ENCODE measurements around the gene CSTF1. TPM values are rescaled to one million over a fixed set of nuclear protein-coding genes. Genes with fewer than 3 reads are reported as not detected.

The CSTF1 gene
- total and polyA plus RNA-seq, 4 donors, result 11.9 to 20.2 (median 16.0) TPM

- H3K4me1 ChIP-seq (ENCODE audit: control insufficient read depth in 4 of 4, insufficient read depth in 4 of 4, low read length in 3 of 4), result peaks cover 0 to 3% (median 1%) of the 10 kb centered on the region in 4 donors
- H3K4me3 ChIP-seq (ENCODE audit: low read depth in 1 of 3, low read length in 3 of 3), result no peak overlapping the region
- TF ChIP-seq, protein P1, sequence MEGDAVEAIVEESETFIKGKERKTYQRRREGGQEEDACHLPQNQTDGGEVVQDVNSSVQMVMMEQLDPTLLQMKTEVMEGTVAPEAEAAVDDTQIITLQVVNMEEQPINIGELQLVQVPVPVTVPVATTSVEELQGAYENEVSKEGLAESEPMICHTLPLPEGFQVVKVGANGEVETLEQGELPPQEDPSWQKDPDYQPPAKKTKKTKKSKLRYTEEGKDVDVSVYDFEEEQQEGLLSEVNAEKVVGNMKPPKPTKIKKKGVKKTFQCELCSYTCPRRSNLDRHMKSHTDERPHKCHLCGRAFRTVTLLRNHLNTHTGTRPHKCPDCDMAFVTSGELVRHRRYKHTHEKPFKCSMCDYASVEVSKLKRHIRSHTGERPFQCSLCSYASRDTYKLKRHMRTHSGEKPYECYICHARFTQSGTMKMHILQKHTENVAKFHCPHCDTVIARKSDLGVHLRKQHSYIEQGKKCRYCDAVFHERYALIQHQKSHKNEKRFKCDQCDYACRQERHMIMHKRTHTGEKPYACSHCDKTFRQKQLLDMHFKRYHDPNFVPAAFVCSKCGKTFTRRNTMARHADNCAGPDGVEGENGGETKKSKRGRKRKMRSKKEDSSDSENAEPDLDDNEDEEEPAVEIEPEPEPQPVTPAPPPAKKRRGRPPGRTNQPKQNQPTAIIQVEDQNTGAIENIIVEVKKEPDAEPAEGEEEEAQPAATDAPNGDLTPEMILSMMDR (IDR thresholded peaks at IDR 0.05; ENCODE audit: low read depth, low read length, missing input control), result no peak
- no peak for TF ChIP-seq REST (IDR thresholded peaks at IDR 0.05)
- no peak for TF ChIP-seq FOXA1 (IDR thresholded peaks at IDR 0.05)
- TF ChIP-seq RAD21 (IDR thresholded peaks at IDR 0.05), result no peak
- TF ChIP-seq HNF4G (IDR thresholded peaks at IDR 0.05), result no peak
- no peak for TF ChIP-seq EGR1 (IDR thresholded peaks at IDR 0.05; ENCODE audit: low read depth in 2 of 2)
- no peak for TF ChIP-seq ATF3 (IDR thresholded peaks at IDR 0.05)
- no peak for TF ChIP-seq FOXA2 (IDR thresholded peaks at IDR 0.05)
- TF ChIP-seq GABPA (IDR thresholded peaks at IDR 0.05 in 1 of 2, conservative IDR thresholded peaks at IDR 0.05 in 1 of 2), result no peak
- TF ChIP-seq SP1 (IDR thresholded peaks at IDR 0.05), result no peak
- TF ChIP-seq TAF1 (conservative IDR thresholded peaks at IDR 0.05), result no peak
- TF ChIP-seq ZBTB33 (IDR thresholded peaks at IDR 0.05), result no peak
- no peak for TF ChIP-seq RXRA (IDR thresholded peaks at IDR 0.05)
- TF ChIP-seq, protein P2, sequence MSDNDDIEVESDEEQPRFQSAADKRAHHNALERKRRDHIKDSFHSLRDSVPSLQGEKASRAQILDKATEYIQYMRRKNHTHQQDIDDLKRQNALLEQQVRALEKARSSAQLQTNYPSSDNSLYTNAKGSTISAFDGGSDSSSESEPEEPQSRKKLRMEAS (IDR thresholded peaks at IDR 0.05), result no peak
- no peak for TF ChIP-seq NR2F2 (IDR thresholded peaks at IDR 0.05)
- no peak for TF ChIP-seq YY1 (IDR thresholded peaks at IDR 0.05)
- H3K27me3 ChIP-seq (ENCODE audit: control insufficient read depth in 4 of 4, insufficient read depth in 4 of 4, low read length in 3 of 4), result no peaks in the 10 kb centered on the region
- H3K27ac ChIP-seq (ENCODE audit: low read depth in 1 of 2, low read length in 2 of 2), result no peak overlapping the region
- no peak for DNase-seq (ENCODE audit: low spot score)
- 88% methylated on average over 2 of the region's 2 CpGs for WGBS
- no peak overlapping the region for H3K9ac ChIP-seq (ENCODE audit: low read depth in 1 of 2, low read length in 2 of 2)
- no peaks in the 10 kb centered on the region for H3K9me3 ChIP-seq (ENCODE audit: control insufficient read depth in 4 of 4, low read length in 3 of 4)
- no peaks in the 10 kb centered on the region for H3K36me3 ChIP-seq (ENCODE audit: control insufficient read depth in 4 of 4, insufficient read depth in 3 of 4, low read depth in 1 of 4, low read length in 3 of 4)
These were observed 27.6 kb downstream of the CSTF1 start for GRCh38 chr20:56420028-56420427.

Data from liver (tissue), 9 donors.